Panc1 (cell line): ENCODE data around the gene NEK5. TPM values are rescaled to one million over a fixed set of nuclear protein-coding genes. Genes with fewer than 3 reads are reported as not detected.
A peak's percentile ranks its signal among the peaks of the same experiment; 100 is the strongest.
"Not testable (repeated sequence)": the region's sequence is repeated elsewhere in the genome, so short reads cannot be mapped to it uniquely, and the experiment has no call there.

Experiments used
- ATAC-seq: fragments of 200-7000 bp; cut with Tn5 transposase; 2 replicates; pipeline ENCODE4 v1.9.1; 2020; ENCODE audit warnings: mild to moderate bottlenecking, moderate library complexity
- BruUV-seq: library from RNA; stranded (reverse); fragments of 400-500 nt; replicated peaks from 2 replicates; lab custom pipeline; 2021; lab: Mats Ljungman, UMichigan
- CTCF ChIA-PET: fragments of 300-600 bp; sonication (Branson Sonifier 250); formaldehyde crosslinking; loops from one replicate; lab custom pipeline; 2022; ENCODE audit warnings: antibody characterized with exemption; lab: Charles Lee
- POLR2A ChIA-PET: fragments of 300-600 bp; sonication (Branson Sonifier 250); formaldehyde crosslinking; loops from one replicate; lab custom pipeline; 2022; ENCODE audit warnings: antibody characterized with exemption; lab: Charles Lee
- DNase-seq: peaks from one replicate; pipeline ENCODE4 v3.0.0-alpha.2; 2010; ENCODE audit warnings: low read depth, low spot score
- H3K27ac ChIP-seq: 2 replicates; pipeline ENCODE4 v1.5.1; 2011; ENCODE audit warnings: mild to moderate bottlenecking, low read length, inconsistent platforms
- H3K27me3 ChIP-seq: fragments of 200-500 bp; sonication (Bioruptor generic); 2 replicates; pipeline ENCODE4 v1.6.0; 2014; ENCODE audit warnings: low read length, inconsistent platforms; ENCODE audit not compliant: control insufficient read depth, insufficient read depth
- H3K36me3 ChIP-seq: fragments of 200-500 bp; sonication (Bioruptor generic); 2 replicates; pipeline ENCODE4 v1.5.1; 2014; ENCODE audit warnings: inconsistent platforms, mild to moderate bottlenecking, low read length, moderate library complexity; ENCODE audit not compliant: control insufficient read depth, insufficient read depth
- H3K4me1 ChIP-seq: 2 replicates; pipeline ENCODE4 v1.5.1; 2011; ENCODE audit warnings: inconsistent platforms, mild to moderate bottlenecking, low read length, moderate library complexity; ENCODE audit not compliant: control insufficient read depth, insufficient read depth
- H3K4me3 ChIP-seq, 2 experiments: 2 replicates each; pipeline ENCODE4 v1.5.1; 2011 to 2012; ENCODE audit warnings: low read depth in 2 of 2, low read length in 2 of 2, mild to moderate bottlenecking in 2 of 2, inconsistent platforms in 1 of 2, moderate library complexity in 1 of 2
- H3K9me3 ChIP-seq: fragments of 200-500 bp; sonication (Bioruptor generic); 2 replicates; pipeline ENCODE4 v1.5.1; 2014; ENCODE audit warnings: low read depth, mild to moderate bottlenecking, inconsistent platforms, low read length, moderate library complexity; ENCODE audit not compliant: control insufficient read depth, insufficient read depth
- CTCF ChIP-seq: fragments of 450-650 bp; IDR thresholded peaks from 2 replicates; pipeline ENCODE4 v1.5.1; 2017; ENCODE audit warnings: mild to moderate bottlenecking
- POLR2AphosphoS5 ChIP-seq: IDR thresholded peaks from 2 replicates; pipeline ENCODE4 v1.6.1; 2012; ENCODE audit warnings: mild to moderate bottlenecking, low read depth, low read length, moderate library complexity
- REST ChIP-seq, 2 experiments: IDR thresholded peaks; 2 replicates each; pipeline ENCODE4 v1.6.1; 2011 to 2012; ENCODE audit warnings: low read depth in 2 of 2, control low read depth in 1 of 2, low read length in 1 of 2, mild to moderate bottlenecking in 1 of 2, moderate library complexity in 1 of 2; ENCODE audit not compliant: insufficient read depth in 1 of 2
- SIN3A ChIP-seq: IDR thresholded peaks from 2 replicates; pipeline ENCODE4 v1.6.1; 2012; ENCODE audit warnings: low read depth, mild to moderate bottlenecking, low read length, moderate library complexity, borderline replicate concordance; ENCODE audit not compliant: insufficient read depth
- TCF7L2 ChIP-seq: IDR thresholded peaks from 2 replicates; pipeline ENCODE4 v1.6.1; 2011; ENCODE audit warnings: mild to moderate bottlenecking, low read depth, low read length, inconsistent platforms
- in situ Hi-C: cut with HindIII; loops from 2 replicates; pipeline ENCODE4 v1.10.0; 2016; ENCODE audit warnings: low sequenced_read_pairs, low pct_unique_long_range_greater_than_20kb
- intact Hi-C: fragments of 100-400 bp; cut with micrococcal nuclease; formaldehyde crosslinking; loops from one replicate; pipeline ENCODE4 v1.10.0; 2022; ENCODE audit not compliant: unreplicated experiment
- total RNA-seq: library from RNA; stranded (reverse); gene quantifications from one replicate; pipeline ENCODE4 v1.2.1, GENCODE V29; 2021; ENCODE audit not compliant: unreplicated experiment

The NEK5 gene
- total RNA-seq, 1 experiment from 2014 or later: 0.08 TPM

DNA sequence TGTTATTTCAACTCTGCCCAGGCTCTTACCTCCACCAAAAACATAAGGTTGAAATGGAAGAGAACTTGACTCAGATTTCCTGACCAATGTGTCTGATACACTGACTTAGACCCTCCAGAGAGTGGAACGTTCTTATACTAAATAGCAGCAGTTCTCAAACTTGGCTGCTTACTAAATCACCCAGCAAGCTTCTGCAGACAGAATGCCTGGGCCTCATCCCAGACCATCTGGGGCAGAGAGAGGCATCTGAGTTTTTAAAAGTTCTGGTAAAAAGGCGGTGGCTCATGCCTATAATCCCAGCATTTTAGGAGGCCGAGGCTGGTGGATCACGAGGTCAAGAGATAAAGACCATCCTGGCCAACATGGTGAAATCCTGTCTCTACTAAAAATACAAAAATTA lies 46.3 kb downstream of the NEK5 start:
- in situ Hi-C loops: no loop called here
- no peak for TF ChIP-seq CTCF
- no peak for TF ChIP-seq POLR2AphosphoS5
- TF ChIP-seq SIN3A: no peak
- no peak for TF ChIP-seq TCF7L2
- TF ChIP-seq REST (IDR thresholded peaks at IDR 0.05; ENCODE audit: insufficient read depth in 1 of 2, low read depth in 2 of 2, low read length in 1 of 2): no peak

DNA sequence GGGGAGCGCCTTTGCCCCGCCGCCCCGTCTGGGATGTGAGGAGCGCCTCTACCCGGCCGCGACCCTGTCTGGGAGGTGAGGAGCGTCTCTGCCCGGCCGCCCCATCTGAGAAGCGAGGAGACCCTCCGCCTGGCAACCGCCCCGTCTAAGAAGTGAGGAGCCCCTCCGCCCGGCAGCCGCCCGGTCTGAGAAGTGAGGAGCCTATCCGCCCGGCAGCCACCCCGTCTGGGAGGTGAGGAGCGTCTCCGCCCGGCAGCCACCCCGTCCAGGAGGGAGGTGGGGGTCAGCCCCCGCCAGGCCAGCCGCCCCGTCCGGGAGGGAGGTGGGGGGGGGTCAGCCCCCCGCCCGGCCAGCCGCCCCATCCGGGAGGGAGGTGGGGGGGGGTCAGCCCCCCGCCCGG lies 49.0 kb downstream of the NEK5 start:
- H3K4me3 ChIP-seq, CTCF ChIA-PET, POLR2A ChIA-PET, H3K36me3 ChIP-seq, H3K4me1 ChIP-seq, H3K27ac ChIP-seq, BruUV-seq, intact Hi-C loops, H3K27me3 ChIP-seq, ATAC-seq, H3K9me3 ChIP-seq, DNase-seq, in situ Hi-C loops: not testable (repeated sequence)

More for the DNA sequence above, 46.3 kb downstream of the NEK5 start:
- ChIA-PET POLR2A (no interaction called here), CTCF (no interaction called here)
- no peak overlapping the region for H3K27ac ChIP-seq
- intact Hi-C loops: no loop called here
- no peak overlapping the region for H3K4me3 ChIP-seq
- DNase-seq (no peak), ATAC-seq (no peak)
- H3K36me3 ChIP-seq: no peaks in the 10 kb centered on the region
- no peaks in the 10 kb centered on the region for H3K4me1 ChIP-seq
- no peaks in the 10 kb centered on the region for H3K27me3 ChIP-seq
- no TSS peak for BruUV-seq
- H3K9me3 ChIP-seq: no peaks in the 10 kb centered on the region

- CTCF ChIA-PET: no interaction called here
- no TSS peak for BruUV-seq
- POLR2A ChIA-PET: no interaction called here
Observed at GRCh38 chr13:52070929-52071523, 57.8 kb downstream of the NEK5 start.

More at GRCh38 chr13:52070929-52071523, 57.8 kb downstream of the NEK5 start:
- Histone ChIP-seq H3K36me3 (no peaks in the 10 kb centered on the region), H3K9me3 (peaks cover 17% of the 10 kb centered on the region; the same call in 1 of the 2 replicates), H3K4me1 (no peaks in the 10 kb centered on the region), H3K27ac (no peak overlapping the region), H3K4me3 (no peak overlapping the region), H3K27me3 (no peaks in the 10 kb centered on the region)
- intact Hi-C loops: no loop called here
- ATAC-seq (no peak), DNase-seq (no peak)
- in situ Hi-C loops: no loop called here
- TF ChIP-seq SIN3A: no peak
- peak; percentile 5; the same call in 1 of the 2 replicates for TF ChIP-seq CTCF
